Left cardiac atrium (tissue), 4 donors: ENCODE data around the gene CACFD1. TPM values are rescaled to one million over a fixed set of nuclear protein-coding genes. Genes with fewer than 3 reads are reported as not detected.
A peak's percentile ranks its signal among the peaks of the same experiment; 100 is the strongest.

Experiments
- ATAC-seq, 2 donors: fragments of 200-7000 bp; cut with Tn5 transposase; one replicate each; pipeline ENCODE4 v1.9.1; 2020; ENCODE audit warnings: mild to moderate bottlenecking in 2 of 2, moderate library complexity in 2 of 2
- DNase-seq: peaks from one replicate; pipeline ENCODE4 v3.0.0-alpha.2; 2020
- intact Hi-C, 2 donors: fragments of 100-400 bp; cut with DNase I; formaldehyde crosslinking; loops; one replicate each; pipeline versions ENCODE4 v1.14.1 to v1.15.1; 2022 to 2023
- total RNA-seq, 2 donors: library from RNA; stranded (reverse); fragmentation: NEBNext Ultra II Directional; extraction: Animal tissue kit (Norgen Biotek cat#: 25700); gene quantifications; one replicate each; pipeline ENCODE4 v1.2.1, GENCODE V29; 2021
- donor health status: DM: no; HTN: yes; CAD: no.
- donor health status: DM: no; HTN: yes; CAD: no; lungs with severe emphysema.
- donor health status: DM: yes; HTN: yes; CAD: no.
- donor health status: Dilated cardiomyopathy.

CACFD1 gene
- total RNA-seq, 2 donors from 2014 or later: 9.6 to 13.0 TPM

GRCh38 chr9:133509179-133510083 is 49.7 kb downstream of the CACFD1 start:
- ATAC-seq (no peak), DNase-seq (peak; percentile 21)
- intact Hi-C loops: no loop called here

DNA sequence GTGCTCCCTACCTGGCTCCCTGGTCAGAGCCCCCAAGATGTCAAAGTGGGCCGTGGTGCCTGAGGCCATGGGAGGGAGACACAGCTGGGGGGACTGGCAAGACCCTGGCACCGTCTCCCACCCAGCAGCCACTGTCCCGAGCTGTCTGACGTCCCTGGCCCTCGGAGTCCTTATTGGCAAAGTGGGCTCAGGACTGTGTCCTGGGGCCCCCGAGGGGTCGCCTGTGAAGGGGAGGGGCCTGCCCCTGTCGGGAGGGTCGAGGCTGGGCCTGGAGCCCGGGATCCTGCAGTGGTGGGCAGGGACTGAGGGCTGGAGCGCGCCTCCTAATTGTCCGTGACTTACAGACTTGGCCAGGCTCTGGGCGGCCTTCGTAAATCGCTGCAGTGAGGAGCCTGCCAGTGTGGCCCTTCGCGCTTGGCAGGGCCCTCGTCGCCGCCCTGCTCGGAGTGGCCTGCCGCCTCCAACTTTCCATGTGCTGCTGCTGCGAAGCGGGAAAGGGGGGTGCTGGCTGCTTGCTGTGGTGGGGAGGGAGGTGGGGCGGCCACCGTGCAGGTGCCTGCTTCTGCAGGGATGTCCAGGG is 51.2 kb downstream of the CACFD1 start:
- ATAC-seq (no peak), DNase-seq (peak; percentile 19)
- intact Hi-C loops: no loop called here

GRCh38 chr9:133511607-133512006 is 51.8 kb downstream of the CACFD1 start:
- DNase-seq (no peak), ATAC-seq (no peak)
- intact Hi-C loops: no loop called here

DNA sequence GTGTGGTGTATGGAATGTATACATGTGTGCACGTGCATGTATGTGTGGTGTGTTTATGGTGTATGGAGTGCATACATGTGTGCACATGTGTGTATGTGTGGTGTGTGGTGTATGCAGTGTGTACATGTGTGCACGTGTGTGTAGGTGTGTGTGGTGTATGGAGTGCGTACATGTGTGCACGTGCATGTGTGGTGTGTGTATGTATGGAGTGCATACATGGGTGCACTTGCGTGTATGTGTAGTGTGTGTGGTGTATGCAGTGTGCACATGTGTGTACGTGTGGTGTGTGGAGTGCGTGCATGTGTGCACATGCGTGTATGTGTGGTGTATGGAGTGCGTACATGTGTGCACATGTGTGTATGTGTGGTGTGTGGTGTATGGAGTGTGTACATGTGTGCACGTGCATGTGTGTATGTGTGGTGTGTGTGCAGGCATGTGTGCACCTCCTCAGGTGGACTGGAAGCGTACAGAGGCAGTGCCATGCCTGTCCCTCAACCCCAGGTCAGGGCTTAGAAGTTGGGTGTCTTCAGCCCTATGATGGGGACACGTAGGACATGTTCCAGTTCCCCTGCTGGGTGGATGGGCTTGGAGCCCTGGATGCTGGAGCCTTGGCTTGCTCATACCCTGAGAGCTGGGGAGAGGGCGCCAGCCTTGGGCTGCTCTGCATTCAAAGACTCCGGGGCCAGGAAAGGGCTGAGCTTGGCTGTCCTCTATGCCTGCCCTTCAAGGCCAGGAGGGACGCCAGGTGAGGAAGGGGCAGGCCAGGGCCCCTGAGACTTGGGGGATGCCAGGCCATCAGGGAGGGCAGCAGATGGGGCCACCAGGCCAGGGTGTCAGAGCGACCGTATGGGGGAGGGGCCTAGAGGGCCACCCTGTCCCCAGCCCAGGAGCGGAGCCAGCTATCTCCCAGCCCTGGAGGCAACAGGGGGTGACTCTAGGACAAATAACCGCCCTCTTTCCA is 52.8 kb downstream of the CACFD1 start:
- no peak for ATAC-seq
- peak; percentile 16 for DNase-seq
- intact Hi-C loops: no loop called here

DNA sequence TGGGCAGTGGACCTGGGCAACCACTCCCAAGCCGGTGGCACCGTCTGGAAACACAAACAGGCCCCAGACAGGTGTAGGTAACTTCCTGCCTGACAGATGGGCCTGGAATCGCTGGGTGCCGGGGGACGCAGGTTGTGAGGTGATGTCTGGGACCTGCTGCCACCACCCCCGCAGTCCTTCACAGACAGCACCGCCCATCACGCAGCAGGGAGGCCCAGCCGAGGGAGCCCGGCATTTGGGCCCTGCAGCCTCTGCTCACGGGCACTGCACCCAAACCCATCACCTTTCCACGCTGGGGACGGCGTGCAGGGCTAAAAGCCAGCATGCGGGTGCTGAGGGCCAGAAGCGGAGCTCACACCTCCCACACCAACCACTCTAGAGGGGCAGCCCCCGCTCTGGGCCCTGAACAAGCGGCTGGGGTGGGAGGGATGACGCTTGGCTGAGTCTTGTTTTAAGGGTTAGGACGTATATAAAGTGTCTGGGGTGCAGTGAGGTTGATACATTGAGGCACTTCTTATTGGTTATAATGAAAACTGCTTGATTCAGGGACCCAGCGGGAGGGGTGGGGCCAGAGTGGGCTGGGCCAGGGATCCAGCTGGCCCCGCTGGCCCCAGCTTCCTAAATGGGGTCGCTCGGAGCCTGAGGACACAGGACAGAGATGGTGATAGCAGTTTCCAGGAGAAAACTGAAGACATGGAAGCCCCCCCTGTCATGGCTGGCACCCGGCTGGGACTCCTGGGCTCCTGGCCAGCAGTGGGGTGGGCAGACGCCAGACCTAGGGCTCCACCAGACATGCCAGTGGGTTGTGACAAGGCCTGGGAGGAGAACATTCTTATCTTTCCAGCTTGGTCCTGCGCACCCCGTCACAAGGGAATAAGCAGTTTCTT is 53.7 kb downstream of the CACFD1 start:
- intact Hi-C loops: no loop called here
- DNase-seq (peak; percentile 42), ATAC-seq (peak; percentile 41 to 50)

- peak; percentile 70 to 81 for ATAC-seq
- DNase-seq: peak; percentile 78
- intact Hi-C loops: no loop called here
Measured at GRCh38 chr9:133514460-133515239, 54.9 kb downstream of the CACFD1 start.

GRCh38 chr9:133515240-133515610 is 55.4 kb downstream of the CACFD1 start:
- peak; percentile 13 for DNase-seq
- ATAC-seq: no peak

DNA sequence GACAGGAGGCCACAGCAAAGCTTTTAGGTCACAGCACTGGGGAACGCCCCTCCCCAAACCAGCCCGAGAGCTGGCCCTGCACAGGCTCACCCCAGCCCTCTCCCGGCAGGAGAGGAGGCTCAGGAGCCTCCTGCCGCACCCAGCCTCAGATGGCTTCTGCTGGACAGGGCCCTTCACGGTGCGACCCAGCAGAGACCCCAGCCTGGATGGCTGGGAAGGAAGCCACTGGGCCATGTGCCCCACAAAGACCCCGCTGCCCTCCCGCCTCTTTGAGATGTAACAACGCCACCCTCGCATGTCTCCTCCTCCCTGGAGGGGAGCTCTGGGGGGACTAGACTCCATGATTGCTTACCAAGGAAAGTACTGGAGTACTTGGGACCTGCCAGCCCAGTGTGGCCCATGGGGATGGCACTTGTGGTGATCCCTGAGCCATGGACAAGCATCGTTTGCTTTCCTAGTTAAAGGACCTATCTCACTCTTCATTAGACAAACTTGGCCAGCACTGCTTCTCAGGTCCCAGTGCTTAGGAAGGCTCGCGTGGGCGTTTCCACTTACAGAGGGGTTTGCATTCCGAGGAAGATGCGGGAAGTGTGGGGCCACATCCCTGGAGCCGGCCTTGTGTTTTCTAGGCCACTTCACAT is 56.0 kb downstream of the CACFD1 start:
- ATAC-seq (no peak), DNase-seq (peak; percentile 16)

More at GRCh38 chr9:133515240-133515610, 55.4 kb downstream of the CACFD1 start:
- intact Hi-C loops: no loop called here

DNA sequence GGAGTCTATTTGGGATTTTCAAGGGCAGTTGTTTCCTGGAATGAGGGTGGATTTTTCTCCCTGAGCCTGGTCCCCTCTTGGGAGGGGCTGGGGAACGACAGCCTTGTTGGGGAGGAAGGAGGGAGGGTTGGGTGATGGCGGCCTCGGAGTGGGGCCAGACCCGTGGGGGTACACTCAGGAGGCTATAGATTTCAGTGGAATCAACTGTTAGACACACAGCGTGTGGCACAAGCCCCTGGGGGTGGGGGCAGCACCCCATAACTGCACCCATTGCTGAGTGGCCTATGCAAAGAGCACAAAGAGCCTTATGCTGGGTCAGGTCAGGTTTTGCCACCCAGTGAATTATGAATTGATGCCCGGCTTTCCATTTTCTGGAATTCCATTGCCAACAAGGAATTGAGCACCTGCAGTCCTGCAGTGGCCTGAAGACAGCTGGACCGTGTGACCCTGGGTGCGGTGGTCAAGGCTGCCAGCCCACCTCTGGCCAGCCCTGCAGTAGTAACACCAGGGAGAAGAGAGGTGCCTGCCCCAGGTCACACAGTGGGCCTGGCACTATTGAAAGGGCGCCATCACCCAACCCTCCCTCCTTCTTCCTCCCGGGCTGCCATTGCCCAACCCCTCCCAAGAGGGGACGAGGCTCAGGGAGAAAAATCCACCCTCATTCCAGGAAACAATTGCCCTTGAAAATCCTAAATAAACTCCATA is 56.6 kb downstream of the CACFD1 start:
- intact Hi-C loops: no loop called here
- DNase-seq (peak; percentile 15), ATAC-seq (no peak)

More for the DNA sequence above, 56.0 kb downstream of the CACFD1 start:
- intact Hi-C loops: no loop called here

GRCh38 chr9:133516961-133517350 is 57.2 kb downstream of the CACFD1 start:
- intact Hi-C loops: no loop called here
- ATAC-seq: no peak
- DNase-seq: peak; percentile 9

DNA sequence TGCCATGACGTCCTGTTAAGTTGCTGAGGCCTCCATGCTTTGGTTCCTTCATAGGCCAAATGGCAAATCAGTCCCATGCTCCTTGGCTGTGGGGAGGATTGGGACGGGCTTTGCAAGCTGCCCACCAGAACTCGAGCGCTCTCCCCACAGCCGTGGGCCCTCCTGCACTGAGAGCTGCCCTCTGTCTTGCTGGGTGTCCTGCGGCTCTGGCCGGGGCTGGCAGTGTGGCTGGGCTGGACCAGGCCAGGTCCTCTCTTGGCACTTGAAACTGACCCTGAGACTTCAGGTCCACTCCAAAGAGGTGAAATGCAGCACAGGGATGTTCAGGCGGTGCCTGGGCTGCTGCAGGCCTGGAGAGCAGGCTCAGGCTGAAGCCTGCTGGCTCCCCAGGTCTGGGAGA is 57.9 kb downstream of the CACFD1 start:
- no peak for ATAC-seq
- intact Hi-C loops: no loop called here
- DNase-seq: peak; percentile 13

DNA sequence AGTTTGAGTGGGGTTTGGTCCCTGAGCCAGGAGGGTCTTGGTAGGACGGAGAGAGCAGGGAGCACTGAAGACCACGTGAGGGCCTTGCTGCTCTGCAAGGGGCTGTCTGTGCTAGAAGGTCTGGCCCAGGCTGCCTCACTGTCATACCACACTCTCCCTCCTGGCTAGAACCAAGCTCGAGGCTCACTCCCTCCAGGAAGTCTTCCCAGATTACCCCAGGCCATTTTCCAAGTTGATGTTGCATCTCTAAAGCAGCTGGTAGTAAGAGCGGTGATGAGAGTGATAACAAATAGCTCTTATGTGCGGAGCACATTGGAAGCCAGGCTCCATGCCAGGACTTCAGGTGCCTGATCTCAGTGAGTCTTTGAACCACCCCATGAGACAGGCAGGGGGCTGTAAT is 58.4 kb downstream of the CACFD1 start:
- intact Hi-C loops: no loop called here
- ATAC-seq (no peak), DNase-seq (peak; percentile 9)

- intact Hi-C loops: no loop called here
- no peak for ATAC-seq
- DNase-seq: peak; percentile 17
Measured at GRCh38 chr9:133518706-133519449, 59.1 kb downstream of the CACFD1 start.

DNA sequence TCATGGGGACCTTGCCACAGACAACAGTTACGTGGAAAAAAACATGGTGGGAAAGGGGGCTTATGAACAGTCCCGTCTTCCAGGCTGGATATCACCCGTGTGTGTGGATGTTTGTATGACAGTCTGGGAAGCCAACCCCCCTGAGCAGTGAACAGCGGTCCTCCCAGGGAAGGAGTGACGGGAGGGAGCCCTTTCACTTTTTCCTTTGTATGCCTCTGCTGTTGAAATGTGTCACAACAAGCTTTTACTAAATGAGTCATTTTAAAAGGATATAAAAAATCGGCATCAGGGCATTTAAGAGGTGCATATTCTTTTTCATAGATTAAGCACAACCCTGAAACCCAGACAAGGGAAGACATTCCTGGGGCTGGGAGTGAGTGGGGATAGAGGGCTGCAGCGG is 59.9 kb downstream of the CACFD1 start:
- no peak for ATAC-seq
- DNase-seq: no peak

GRCh38 chr9:133520121-133520835 is 60.5 kb downstream of the CACFD1 start:
- intact Hi-C loops: no loop called here
- peak; percentile 11 for DNase-seq
- ATAC-seq: no peak

More for the DNA sequence above, 59.9 kb downstream of the CACFD1 start:
- intact Hi-C loops: no loop called here
